MM.1S (cell line): ENCODE measurements around the gene ADAMTS7.
"Not testable (repeated sequence)": the region's sequence is repeated elsewhere in the genome, so short reads cannot be mapped to it uniquely, and the experiment has no call there.

Source experiments
- DNase-seq: peaks from one replicate; pipeline ENCODE4 v3.0.0-alpha.2; 2015
- H2AFZ ChIP-seq: fragments of 300-600 bp; sonication (generic); 2 replicates; pipeline ENCODE4 v1.6.0; 2016; ENCODE audit warnings: antibody characterized with exemption, low read length
- H3F3A ChIP-seq: fragments of 300-600 bp; sonication (generic); 2 replicates; pipeline ENCODE4 v1.6.1; 2016; ENCODE audit warnings: mild to moderate bottlenecking, antibody characterized with exemption, low read length, moderate library complexity, mixed read lengths; ENCODE audit not compliant: insufficient read depth
- H3K27ac ChIP-seq: fragments of 300-600 bp; sonication (generic); 2 replicates; pipeline ENCODE4 v1.5.1; 2016; ENCODE audit warnings: mild to moderate bottlenecking, low read length
- H3K27me3 ChIP-seq: fragments of 300-600 bp; sonication (generic); replicated peaks from 2 replicates; pipeline ENCODE4 v1.6.0; 2016; ENCODE audit warnings: low read length; ENCODE audit not compliant: insufficient read depth
- H3K36me3 ChIP-seq: fragments of 300-600 bp; sonication (generic); replicated peaks from 2 replicates; pipeline ENCODE4 v1.6.1; 2016; ENCODE audit warnings: mild to moderate bottlenecking, low read length, mixed read lengths; ENCODE audit not compliant: insufficient read depth
- H3K4me1 ChIP-seq: fragments of 300-600 bp; sonication (generic); 2 replicates; pipeline ENCODE4 v1.6.1; 2016; ENCODE audit warnings: low read length, mixed read lengths
- H3K4me2 ChIP-seq: fragments of 300-600 bp; sonication (generic); 2 replicates; pipeline ENCODE4 v1.6.0; 2016; ENCODE audit warnings: low read depth, low read length
- H3K4me3 ChIP-seq: fragments of 300-600 bp; sonication (generic); 2 replicates; pipeline ENCODE4 v1.5.1; 2016; ENCODE audit warnings: low read length, mixed read lengths
- H3K79me2 ChIP-seq: fragments of 300-600 bp; sonication (generic); 2 replicates; pipeline ENCODE4 v1.6.1; 2016; ENCODE audit warnings: mixed run types, low read length, mixed read lengths
- H3K9ac ChIP-seq: fragments of 300-600 bp; sonication (generic); 2 replicates; pipeline ENCODE4 v1.6.1; 2016; ENCODE audit warnings: low read length, mixed read lengths
- H3K9me2 ChIP-seq: fragments of 300-600 bp; sonication (generic); replicated peaks from 2 replicates; pipeline ENCODE4 v1.6.1; 2016; ENCODE audit warnings: mild to moderate bottlenecking, low read length, mixed read lengths; ENCODE audit not compliant: insufficient read depth
- H3K9me3 ChIP-seq: fragments of 300-600 bp; sonication (generic); replicated peaks from 2 replicates; pipeline ENCODE4 v1.6.1; 2016; ENCODE audit warnings: mild to moderate bottlenecking, low read length, mixed read lengths; ENCODE audit not compliant: insufficient read depth
- H4K20me1 ChIP-seq: fragments of 300-600 bp; sonication (generic); 2 replicates; pipeline ENCODE4 v1.6.1; 2016; ENCODE audit warnings: mild to moderate bottlenecking, low read length, moderate library complexity, mixed read lengths; ENCODE audit not compliant: insufficient read depth
- CTCF ChIP-seq: fragments of 300-600 bp; sonication (generic); IDR thresholded peaks from 2 replicates; pipeline ENCODE4 v1.5.1; 2016; ENCODE audit warnings: antibody characterized with exemption, low read length, mixed read lengths
- EZH2 ChIP-seq: fragments of 300-600 bp; sonication (generic); optimal IDR thresholded peaks from 2 replicates; pipeline ENCODE3; 2017; ENCODE audit warnings: low read depth, mild to moderate bottlenecking, antibody characterized with exemption, low read length, mixed read lengths
- EZH2phosphoT487 ChIP-seq: fragments of 300-600 bp; sonication (generic); IDR thresholded peaks from 2 replicates; pipeline ENCODE4 v1.6.1; 2018; ENCODE audit warnings: antibody characterized with exemption, low read length

Gene ADAMTS7

GRCh38 chr15:78800189-78800588 lies 11.1 kb downstream of the ADAMTS7 start:
- H3K9me2 ChIP-seq = no peaks in the 10 kb centered on the region
- H3K27ac ChIP-seq = no peak overlapping the region
- no peaks in the 10 kb centered on the region for H3F3A ChIP-seq
- no peaks in the 10 kb centered on the region for H4K20me1 ChIP-seq
- no peak for TF ChIP-seq EZH2phosphoT487
- no peak for TF ChIP-seq CTCF
- no peak for TF ChIP-seq EZH2
- DNase-seq = no peak
- no peaks in the 10 kb centered on the region for H3K79me2 ChIP-seq
- H3K27me3 ChIP-seq = no peaks in the 10 kb centered on the region
- no peaks in the 10 kb centered on the region for H3K36me3 ChIP-seq
- no peak overlapping the region for H3K4me2 ChIP-seq
- no peak overlapping the region for H2AFZ ChIP-seq
- H3K9ac ChIP-seq = no peak overlapping the region
- no peak overlapping the region for H3K4me3 ChIP-seq
- no peaks in the 10 kb centered on the region for H3K4me1 ChIP-seq
- no peaks in the 10 kb centered on the region for H3K9me3 ChIP-seq

GRCh38 chr15:78799102-78799501 lies 12.2 kb downstream of the ADAMTS7 start:
- not testable (repeated sequence) for H3K79me2 ChIP-seq, H4K20me1 ChIP-seq, DNase-seq, H3K27me3 ChIP-seq, H3K9ac ChIP-seq, H3K4me2 ChIP-seq, H3K9me3 ChIP-seq, H2AFZ ChIP-seq, H3K4me3 ChIP-seq, H3K9me2 ChIP-seq, H3K36me3 ChIP-seq, H3K27ac ChIP-seq, H3K4me1 ChIP-seq, H3F3A ChIP-seq

GRCh38 chr15:78798355-78798754 lies 12.9 kb downstream of the ADAMTS7 start:
- H2AFZ ChIP-seq, H3K36me3 ChIP-seq, H3K4me1 ChIP-seq, H3K79me2 ChIP-seq, H3K9ac ChIP-seq, DNase-seq, H3K4me3 ChIP-seq, H3K27me3 ChIP-seq, H3K9me3 ChIP-seq, H4K20me1 ChIP-seq, H3K4me2 ChIP-seq, H3K9me2 ChIP-seq, H3F3A ChIP-seq, H3K27ac ChIP-seq: not testable (repeated sequence)

GRCh38 chr15:78797951-78798350 lies 13.3 kb downstream of the ADAMTS7 start:
- H4K20me1 ChIP-seq = no peaks in the 10 kb centered on the region
- H3K27me3 ChIP-seq = no peaks in the 10 kb centered on the region
- H3K9me3 ChIP-seq = no peaks in the 10 kb centered on the region
- H3K4me3 ChIP-seq = no peak overlapping the region
- H3K9me2 ChIP-seq = no peaks in the 10 kb centered on the region
- H2AFZ ChIP-seq = no peak overlapping the region
- no peak for DNase-seq
- no peak overlapping the region for H3K9ac ChIP-seq
- no peak overlapping the region for H3K27ac ChIP-seq
- H3F3A ChIP-seq = no peaks in the 10 kb centered on the region
- H3K4me1 ChIP-seq = no peaks in the 10 kb centered on the region
- H3K79me2 ChIP-seq = no peaks in the 10 kb centered on the region
- H3K4me2 ChIP-seq = no peak overlapping the region
- no peaks in the 10 kb centered on the region for H3K36me3 ChIP-seq
- TF ChIP-seq EZH2phosphoT487 = no peak
- TF ChIP-seq CTCF = no peak
- TF ChIP-seq EZH2 = no peak
